Neuronal stem cell (in vitro differentiated cells): ENCODE results near the gene VWA3A.
A peak's percentile ranks its signal among the peaks of the same experiment; 100 is the strongest.

ENCODE experiments used
- DNase-seq: peaks from one replicate; pipeline ENCODE4 v3.0.0-alpha.2; 2013; ENCODE audit warnings: low spot score
- H2AFZ ChIP-seq: one replicate; pipeline ENCODE4 v1.6.1; 2013; ENCODE audit warnings: mild to moderate bottlenecking, low read length, inconsistent platforms
- H2AK5ac ChIP-seq: 2 replicates; pipeline ENCODE4 v1.6.1; 2013; ENCODE audit warnings: low read depth, mild to moderate bottlenecking, inconsistent platforms, low read length, moderate library complexity, mixed read lengths
- H2BK120ac ChIP-seq: 2 replicates; pipeline ENCODE4 v1.6.1; 2013; ENCODE audit warnings: low read depth, mild to moderate bottlenecking, inconsistent platforms, low read length, moderate library complexity, mixed read lengths
- H2BK12ac ChIP-seq: one replicate; pipeline ENCODE4 v1.6.1; 2013; ENCODE audit warnings: low read length, inconsistent platforms
- H2BK15ac ChIP-seq: 2 replicates; pipeline ENCODE4 v1.6.1; 2013; ENCODE audit warnings: mild to moderate bottlenecking, low read length, inconsistent platforms, mixed read lengths
- H2BK5ac ChIP-seq: one replicate; pipeline ENCODE4 v1.6.1; 2013; ENCODE audit warnings: inconsistent platforms, mild to moderate bottlenecking, low read length, moderate library complexity
- H3K14ac ChIP-seq: one replicate; pipeline ENCODE4 v1.6.1; 2013; ENCODE audit warnings: low read length, inconsistent platforms
- H3K18ac ChIP-seq: 2 replicates; pipeline ENCODE4 v1.6.1; 2013; ENCODE audit warnings: low read length, inconsistent platforms
- H3K23ac ChIP-seq: 2 replicates; pipeline ENCODE4 v1.6.1; 2013; ENCODE audit warnings: low read depth, mild to moderate bottlenecking, mixed read lengths, low read length, inconsistent platforms; ENCODE audit not compliant: poor library complexity
- H3K27ac ChIP-seq: replicated peaks from 3 replicates; pipeline ENCODE4 v1.5.1; 2013; ENCODE audit warnings: low read length, inconsistent platforms
- H3K27me3 ChIP-seq, 3 experiments: 2 replicates each; pipeline ENCODE4 v1.6.1; 2013; ENCODE audit warnings: low read length in 3 of 3, mild to moderate bottlenecking in 2 of 3, inconsistent platforms in 1 of 3, low read depth in 1 of 3, mixed read lengths in 1 of 3, moderate library complexity in 1 of 3; ENCODE audit not compliant: control insufficient read depth in 3 of 3, insufficient read depth in 3 of 3
- H3K36me3 ChIP-seq, 2 donors: replicated peaks in 1 of 2; 2 replicates each; pipeline ENCODE4 v1.6.1; 2013; ENCODE audit warnings: low read length in 2 of 2; ENCODE audit not compliant: control insufficient read depth in 2 of 2, insufficient read depth in 2 of 2
- H3K4ac ChIP-seq: 2 replicates; pipeline ENCODE4 v1.6.1; 2013; ENCODE audit warnings: inconsistent platforms, mild to moderate bottlenecking, low read length, moderate library complexity
- H3K4me1 ChIP-seq, 2 donors: 1 replicate in 1 of 2; 2 replicates in 1 of 2; pipeline ENCODE4 v1.6.1; 2013; ENCODE audit warnings: low read length in 2 of 2, low read depth in 1 of 2; ENCODE audit not compliant: control insufficient read depth in 2 of 2, insufficient read depth in 1 of 2
- H3K4me2 ChIP-seq: one replicate; pipeline ENCODE4 v1.6.1; 2013; ENCODE audit warnings: mild to moderate bottlenecking, low read length, inconsistent platforms; ENCODE audit not compliant: insufficient read depth, poor library complexity, severe bottlenecking
- H3K4me3 ChIP-seq, 2 donors: 2 replicates each; pipeline ENCODE4 v1.5.1; 2013; ENCODE audit warnings: low read length in 2 of 2, mild to moderate bottlenecking in 2 of 2, inconsistent platforms in 1 of 2, moderate library complexity in 1 of 2
- H3K79me1 ChIP-seq: one replicate; pipeline ENCODE4 v1.6.1; 2013; ENCODE audit warnings: low read depth, mild to moderate bottlenecking, inconsistent platforms, low read length, moderate library complexity
- H3K9ac ChIP-seq: one replicate; pipeline ENCODE4 v1.6.1; 2013; ENCODE audit warnings: mild to moderate bottlenecking, low read depth, low read length, inconsistent platforms; ENCODE audit not compliant: poor library complexity
- H3K9me3 ChIP-seq, 2 donors: replicated peaks in 1 of 2; 2 replicates each; pipeline versions ENCODE3 to v1.6.1; 2013; ENCODE audit warnings: low read length in 2 of 2, mild to moderate bottlenecking in 2 of 2, inconsistent platforms in 1 of 2, low read depth in 1 of 2, mixed read lengths in 1 of 2, moderate library complexity in 1 of 2; ENCODE audit not compliant: control insufficient read depth in 2 of 2, insufficient read depth in 1 of 2
- H4K8ac ChIP-seq: one replicate; pipeline ENCODE4 v1.6.1; 2013; ENCODE audit warnings: low read depth, mild to moderate bottlenecking, inconsistent platforms, low read length, moderate library complexity
- H4K91ac ChIP-seq: one replicate; pipeline ENCODE4 v1.6.1; 2013; ENCODE audit warnings: low read length, low read depth, mild to moderate bottlenecking, inconsistent platforms; ENCODE audit not compliant: poor library complexity
- WGBS, 2 donors: extraction: QIAGEN DNeasy Blood & Tissue Kit; methylation state at CpG; one replicate each; pipeline ENCODE4 v1.1.7; 2013; ENCODE audit warnings: missing lambda C conversion rate in 2 of 2, mixed read lengths in 1 of 2; ENCODE audit not compliant: insufficient read length in 2 of 2, insufficient replicate concordance in 1 of 2; ENCODE audit errors: extremely low coverage in 2 of 2; 5-methylcytosine and 5-hydroxymethylcytosine counted together

Gene VWA3A

GRCh38 chr16:22063888-22064467 is 28.4 kb upstream of the VWA3A start:
- Histone ChIP-seq H3K4ac (no peak overlapping the region), H2BK12ac (no peak overlapping the region), H2AK5ac (no peak overlapping the region), H3K27me3 (no peaks in the 10 kb centered on the region), H4K8ac (no peak overlapping the region), H3K23ac (no peak overlapping the region), H3K79me1 (no peaks in the 10 kb centered on the region), H2BK15ac (no peak overlapping the region), H4K91ac (no peak overlapping the region), H3K4me2 (no peak overlapping the region), H3K9ac (no peak overlapping the region), H3K4me1 (peaks cover 0 to 6% of the 10 kb centered on the region in 2 donors), H3K36me3 (peaks cover 2 to 5% of the 10 kb centered on the region in 2 donors), H3K4me3 (no peak overlapping the region), H3K14ac (no peak overlapping the region), H3K9me3 (peaks cover 4 to 27% of the 10 kb centered on the region in 2 donors), H3K27ac (peak overlapping the region; percentile 35), H2BK5ac (no peak overlapping the region), H2AFZ (no peak overlapping the region), H2BK120ac (no peak overlapping the region), H3K18ac (no peak overlapping the region)
- WGBS, 2 donors: no CpG with 5 or more reads among the region's 1 CpG
- peak; percentile 32 for DNase-seq

- peaks cover 4 to 27% of the 10 kb centered on the region in 2 donors for H3K9me3 ChIP-seq
- H3K4ac ChIP-seq: no peak overlapping the region
- H3K79me1 ChIP-seq: no peaks in the 10 kb centered on the region
- H4K8ac ChIP-seq: no peak overlapping the region
- no peak overlapping the region for H3K27ac ChIP-seq
- no peak overlapping the region for H3K18ac ChIP-seq
- no peak for DNase-seq
- no peak overlapping the region for H2BK120ac ChIP-seq
- no peak overlapping the region for H2BK5ac ChIP-seq
- no peak overlapping the region for H2BK12ac ChIP-seq
- H2AFZ ChIP-seq: no peak overlapping the region
- no peak overlapping the region for H3K9ac ChIP-seq
- H3K36me3 ChIP-seq: peaks cover 2 to 5% of the 10 kb centered on the region in 2 donors
- H3K23ac ChIP-seq: no peak overlapping the region
- WGBS, 2 donors: no CpG with 5 or more reads among the region's 1 CpG
- H3K4me3 ChIP-seq: no peak overlapping the region
- H3K27me3 ChIP-seq: no peaks in the 10 kb centered on the region
- H4K91ac ChIP-seq: no peak overlapping the region
- H2AK5ac ChIP-seq: no peak overlapping the region
- H3K4me2 ChIP-seq: no peak overlapping the region
- H3K4me1 ChIP-seq: peaks cover 0 to 6% of the 10 kb centered on the region in 2 donors
- no peak overlapping the region for H2BK15ac ChIP-seq
- no peak overlapping the region for H3K14ac ChIP-seq
Observed at GRCh38 chr16:22065252-22065651, 27.1 kb upstream of the VWA3A start.

GRCh38 chr16:22070361-22071330 is 21.7 kb upstream of the VWA3A start:
- H3K9ac ChIP-seq: no peak overlapping the region
- no peak overlapping the region for H3K18ac ChIP-seq
- no peak overlapping the region for H2AK5ac ChIP-seq
- no peak overlapping the region for H4K8ac ChIP-seq
- H2BK12ac ChIP-seq: no peak overlapping the region
- peaks cover 1 to 3% of the 10 kb centered on the region in 2 donors for H3K4me1 ChIP-seq
- no peak overlapping the region for H3K4ac ChIP-seq
- no peak overlapping the region for H2BK120ac ChIP-seq
- H2BK15ac ChIP-seq: no peak overlapping the region
- no peaks in the 10 kb centered on the region for H3K79me1 ChIP-seq
- no peak overlapping the region for H2BK5ac ChIP-seq
- H3K4me2 ChIP-seq: no peak overlapping the region
- H4K91ac ChIP-seq: no peak overlapping the region
- peaks cover 2 to 8% of the 10 kb centered on the region in 2 donors for H3K36me3 ChIP-seq
- no peak overlapping the region for H3K14ac ChIP-seq
- H3K9me3 ChIP-seq: peaks cover 4 to 26% of the 10 kb centered on the region in 2 donors
- H3K27me3 ChIP-seq: no peaks in the 10 kb centered on the region
- DNase-seq: no peak
- H3K27ac ChIP-seq: no peak overlapping the region
- H3K23ac ChIP-seq: no peak overlapping the region
- WGBS, 2 donors: no CpG with 5 or more reads among the region's 12 CpGs
- H3K4me3 ChIP-seq: no peak overlapping the region
- H2AFZ ChIP-seq: no peak overlapping the region

DNA sequence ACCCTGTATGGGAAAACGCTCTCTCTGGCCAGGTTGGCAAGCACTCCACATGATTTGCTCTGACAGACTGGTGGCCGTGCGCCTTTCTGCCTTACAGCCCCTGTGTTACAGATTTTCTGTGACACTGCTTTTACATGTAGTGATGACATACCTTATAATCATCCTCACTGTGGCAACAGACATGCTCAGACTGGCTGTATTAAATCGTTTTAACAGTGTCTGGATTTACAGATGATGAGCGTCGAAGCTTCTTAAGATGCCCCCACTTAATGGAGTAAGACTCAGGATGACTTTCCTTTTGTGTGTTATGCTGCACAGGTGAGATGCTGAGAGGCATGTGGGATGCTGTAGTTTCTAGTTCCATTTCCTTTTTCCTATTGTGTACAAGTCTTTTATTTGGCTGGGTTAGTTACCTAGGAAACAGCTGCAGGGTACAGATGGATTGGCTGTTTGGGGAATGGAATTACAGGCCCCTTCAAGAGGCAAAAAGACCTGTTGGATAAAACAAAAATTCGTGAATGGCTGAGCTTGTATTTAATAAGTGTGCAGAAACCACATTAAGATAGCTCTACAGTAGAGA is 20.9 kb upstream of the VWA3A start:
- H3K4me1 ChIP-seq: peaks cover 1 to 6% of the 10 kb centered on the region in 2 donors
- no peak overlapping the region for H2BK5ac ChIP-seq
- H2BK12ac ChIP-seq: no peak overlapping the region
- H4K8ac ChIP-seq: no peak overlapping the region
- H3K14ac ChIP-seq: no peak overlapping the region
- H3K36me3 ChIP-seq: peaks cover 2 to 4% of the 10 kb centered on the region in 2 donors
- H4K91ac ChIP-seq: no peak overlapping the region
- no peak overlapping the region for H2AK5ac ChIP-seq
- H2AFZ ChIP-seq: no peak overlapping the region
- no peaks in the 10 kb centered on the region for H3K27me3 ChIP-seq
- H3K4me3 ChIP-seq: no peak overlapping the region
- H2BK15ac ChIP-seq: no peak overlapping the region
- H3K18ac ChIP-seq: no peak overlapping the region
- H3K4ac ChIP-seq: no peak overlapping the region
- no peak overlapping the region for H3K9ac ChIP-seq
- no peak overlapping the region for H3K4me2 ChIP-seq
- no CpG with 5 or more reads among the region's 7 CpGs for WGBS, 2 donors
- DNase-seq: no peak
- H3K79me1 ChIP-seq: no peaks in the 10 kb centered on the region
- no peak overlapping the region for H2BK120ac ChIP-seq
- H3K9me3 ChIP-seq: peaks cover 2 to 19% of the 10 kb centered on the region in 2 donors
- H3K27ac ChIP-seq: no peak overlapping the region
- H3K23ac ChIP-seq: no peak overlapping the region
